BE2C (cell line): Measurements from ENCODE around the gene SCO1.
"Not testable (repeated sequence)": the region's sequence is repeated elsewhere in the genome, so short reads cannot be mapped to it uniquely, and the experiment has no call there.

Experiments used
- DNase-seq: peaks from one replicate; pipeline ENCODE4 v3.0.0-alpha.2; 2020
- H3K27me3 ChIP-seq: fragments of 250-450 bp; sonication (Bioruptor Pico); 2 replicates; pipeline ENCODE4 v1.5.1; 2020; ENCODE audit warnings: mild to moderate bottlenecking
- H3K36me3 ChIP-seq: fragments of 250-450 bp; sonication (Bioruptor Pico); 2 replicates; pipeline ENCODE4 v1.5.1; 2020; ENCODE audit warnings: mild to moderate bottlenecking
- H3K4me1 ChIP-seq: fragments of 250-450 bp; sonication (Bioruptor Pico); 2 replicates; pipeline ENCODE4 v1.5.1; 2020
- H3K4me3 ChIP-seq: 2 replicates; pipeline ENCODE4 v1.5.1; 2011; ENCODE audit warnings: low read depth, low read length
- H3K9me3 ChIP-seq: fragments of 250-450 bp; sonication (Bioruptor Pico); 2 replicates; pipeline ENCODE4 v1.5.1; 2020
- TF ChIP-seq, protein P1 (sequence below): IDR thresholded peaks from 2 replicates; pipeline ENCODE4 v1.5.1; 2012; ENCODE audit warnings: mild to moderate bottlenecking, low read depth, low read length

The SCO1 gene

DNA sequence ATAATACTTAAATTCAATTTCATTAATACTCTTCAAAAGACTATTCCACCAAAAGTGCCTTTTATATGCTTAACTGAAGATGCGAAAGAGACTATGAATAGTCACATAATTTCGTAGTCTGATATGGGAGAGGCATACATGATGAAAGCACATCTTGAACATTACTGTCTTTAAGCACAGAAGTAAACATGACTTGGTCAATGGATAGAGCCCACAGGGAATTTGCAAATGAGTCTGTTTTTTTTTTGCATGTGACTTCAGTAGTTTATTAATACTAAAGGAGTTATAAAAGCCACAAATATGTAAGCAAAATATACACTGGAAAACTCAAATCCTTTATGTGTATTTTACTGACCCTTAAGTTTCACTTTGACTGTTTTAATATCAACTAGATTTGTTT, 16.0 kb upstream of the SCO1 start:
- TF ChIP-seq, protein P1, sequence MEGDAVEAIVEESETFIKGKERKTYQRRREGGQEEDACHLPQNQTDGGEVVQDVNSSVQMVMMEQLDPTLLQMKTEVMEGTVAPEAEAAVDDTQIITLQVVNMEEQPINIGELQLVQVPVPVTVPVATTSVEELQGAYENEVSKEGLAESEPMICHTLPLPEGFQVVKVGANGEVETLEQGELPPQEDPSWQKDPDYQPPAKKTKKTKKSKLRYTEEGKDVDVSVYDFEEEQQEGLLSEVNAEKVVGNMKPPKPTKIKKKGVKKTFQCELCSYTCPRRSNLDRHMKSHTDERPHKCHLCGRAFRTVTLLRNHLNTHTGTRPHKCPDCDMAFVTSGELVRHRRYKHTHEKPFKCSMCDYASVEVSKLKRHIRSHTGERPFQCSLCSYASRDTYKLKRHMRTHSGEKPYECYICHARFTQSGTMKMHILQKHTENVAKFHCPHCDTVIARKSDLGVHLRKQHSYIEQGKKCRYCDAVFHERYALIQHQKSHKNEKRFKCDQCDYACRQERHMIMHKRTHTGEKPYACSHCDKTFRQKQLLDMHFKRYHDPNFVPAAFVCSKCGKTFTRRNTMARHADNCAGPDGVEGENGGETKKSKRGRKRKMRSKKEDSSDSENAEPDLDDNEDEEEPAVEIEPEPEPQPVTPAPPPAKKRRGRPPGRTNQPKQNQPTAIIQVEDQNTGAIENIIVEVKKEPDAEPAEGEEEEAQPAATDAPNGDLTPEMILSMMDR: no peak

DNA sequence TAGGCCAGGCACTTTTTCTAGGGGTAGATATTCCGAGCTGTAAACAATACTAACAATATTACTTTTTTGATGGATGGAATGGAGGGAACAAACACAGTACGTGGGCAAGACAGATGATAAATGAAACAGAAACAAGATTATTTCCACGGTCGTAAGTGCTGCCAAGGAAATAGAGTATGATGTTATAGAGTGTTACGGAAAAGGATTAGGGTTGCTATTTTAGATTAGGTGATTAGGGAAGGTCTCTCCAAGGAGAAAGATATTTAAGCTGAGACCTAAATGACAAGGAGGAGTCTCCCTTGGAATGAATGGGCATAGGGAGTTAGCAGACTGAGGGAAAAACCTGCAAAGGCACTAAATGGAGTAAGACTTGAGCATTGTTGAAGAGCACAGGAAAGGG, 8.4 kb upstream of the SCO1 start:
- Histone ChIP-seq H3K9me3 (no peaks in the 10 kb centered on the region), H3K4me1 (no peaks in the 10 kb centered on the region), H3K4me3 (no peak overlapping the region), H3K36me3 (no peaks in the 10 kb centered on the region), H3K27me3 (no peaks in the 10 kb centered on the region)
- no peak for DNase-seq
- TF ChIP-seq, protein P1: no peak

More for the DNA sequence above, 16.0 kb upstream of the SCO1 start:
- Histone ChIP-seq H3K27me3 (no peaks in the 10 kb centered on the region), H3K4me3 (no peak overlapping the region), H3K36me3 (peaks cover 4% of the 10 kb centered on the region; the same call in 1 of the 2 replicates), H3K9me3 (no peaks in the 10 kb centered on the region), H3K4me1 (no peaks in the 10 kb centered on the region)
- DNase-seq: no peak

DNA sequence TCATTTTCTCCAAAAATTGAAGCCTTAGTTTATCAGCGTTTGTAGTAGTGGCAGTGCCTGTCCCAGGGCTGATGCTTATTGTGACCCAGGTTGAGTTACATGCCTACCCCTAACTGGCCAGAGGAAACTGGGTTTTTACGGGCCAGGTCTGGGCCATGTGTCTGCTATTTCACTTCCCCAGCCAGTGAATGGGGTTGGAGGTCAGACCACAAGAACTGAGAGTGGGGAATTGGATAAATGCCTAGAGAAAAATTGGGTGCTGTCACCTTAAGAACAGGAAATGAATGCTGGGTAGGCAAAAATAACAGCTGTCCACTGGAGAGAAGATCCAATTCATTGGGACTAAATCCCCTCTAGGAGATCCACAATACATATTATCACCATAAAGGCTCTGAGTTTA, 5.2 kb upstream of the SCO1 start:
- TF ChIP-seq, protein P1: no peak
- H3K4me3 ChIP-seq: no peak overlapping the region

DNA sequence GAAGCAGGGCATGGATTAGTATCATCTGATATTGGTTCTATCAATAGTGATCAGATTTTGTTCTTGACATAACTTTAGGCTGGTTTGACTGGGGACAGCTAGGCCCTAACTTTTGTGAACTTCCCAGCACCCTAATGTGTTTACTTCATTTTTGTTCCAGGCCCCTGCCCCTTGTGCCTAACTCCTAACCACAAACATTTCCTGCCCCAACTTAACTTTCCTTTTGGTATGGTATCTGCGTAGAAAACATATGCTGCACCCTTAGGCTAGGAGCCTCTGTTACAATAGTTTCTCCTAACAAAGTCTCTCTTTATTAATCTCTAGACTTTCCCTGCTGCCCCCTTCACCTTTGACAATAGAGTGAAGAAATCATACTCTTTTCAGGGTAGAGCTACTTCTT, 2.5 kb upstream of the SCO1 start:
- Histone ChIP-seq H3K4me3 (no peak overlapping the region), H3K4me1 (no peaks in the 10 kb centered on the region), H3K36me3 (no peaks in the 10 kb centered on the region), H3K9me3 (no peaks in the 10 kb centered on the region), H3K27me3 (no peaks in the 10 kb centered on the region)
- DNase-seq: no peak
- TF ChIP-seq, protein P1: no peak

More for the DNA sequence above, 5.2 kb upstream of the SCO1 start:
- H3K4me1 ChIP-seq: no peaks in the 10 kb centered on the region
- no peak for DNase-seq
- H3K9me3 ChIP-seq: no peaks in the 10 kb centered on the region
- H3K27me3 ChIP-seq: no peaks in the 10 kb centered on the region
- no peaks in the 10 kb centered on the region for H3K36me3 ChIP-seq

DNA sequence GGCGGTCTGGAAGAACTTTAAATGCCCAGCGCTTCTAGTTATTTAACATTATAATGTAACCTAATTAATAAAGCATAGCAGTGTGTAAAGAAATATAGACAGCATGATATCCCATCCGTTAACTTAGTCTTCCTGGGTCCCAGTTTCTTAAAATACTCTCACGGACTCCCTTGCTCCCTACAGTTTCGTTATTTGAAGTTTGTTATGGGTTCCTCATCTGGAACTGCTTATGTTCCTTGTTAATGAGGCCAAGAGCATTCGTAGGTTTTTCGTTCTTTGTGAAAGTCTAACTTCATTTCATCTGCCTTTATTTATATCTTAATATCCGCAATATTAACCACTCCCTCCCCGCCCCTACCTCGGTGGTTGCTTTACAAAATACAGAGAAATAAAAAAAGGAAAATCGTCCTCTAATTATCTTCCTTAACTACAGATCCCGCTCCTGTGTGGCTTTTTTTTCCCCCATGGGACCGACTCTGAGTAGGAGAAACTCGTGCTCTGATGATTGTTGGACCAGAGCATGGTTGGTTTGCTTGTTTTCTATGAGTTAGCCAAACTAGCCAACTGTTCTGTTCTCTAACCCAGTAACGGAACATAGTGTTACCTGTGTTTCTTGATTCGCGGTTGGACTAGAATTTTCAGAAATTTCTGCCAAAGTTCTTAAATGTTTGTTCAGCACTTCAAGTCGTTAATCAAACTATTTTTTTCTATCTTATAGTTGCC, 924 bp upstream of the SCO1 start:
- DNase-seq: peak; percentile 16

DNA sequence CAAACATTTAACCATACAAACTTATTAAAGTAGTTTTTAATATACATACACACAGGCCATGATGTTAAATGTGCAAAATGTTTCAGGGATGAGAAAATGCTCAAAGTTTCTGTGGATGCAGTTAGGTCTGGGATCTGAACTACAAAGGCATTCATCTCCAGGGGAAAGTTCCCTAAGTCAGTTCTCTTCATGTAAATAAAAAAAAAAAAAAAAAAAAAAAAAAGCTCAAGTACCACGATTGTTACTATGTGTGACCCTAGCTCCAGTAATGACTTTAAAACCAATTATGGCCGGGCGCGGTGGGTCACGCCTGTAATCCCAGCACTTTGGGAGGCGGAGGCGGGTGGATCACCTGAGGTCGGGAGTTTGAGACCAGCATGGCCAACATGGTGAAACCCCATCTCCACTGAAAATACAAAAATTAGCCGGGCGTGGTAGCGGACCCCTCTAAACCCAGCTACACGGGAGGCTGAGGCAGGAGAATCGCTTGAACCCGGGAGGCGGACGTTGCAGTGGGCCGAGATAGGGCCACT, 1.4 kb downstream of the SCO1 start:
- not testable (repeated sequence) for H3K9me3 ChIP-seq, H3K4me3 ChIP-seq, H3K4me1 ChIP-seq, DNase-seq, H3K27me3 ChIP-seq, H3K36me3 ChIP-seq

More for the DNA sequence above, 924 bp upstream of the SCO1 start:
- no peaks in the 10 kb centered on the region for H3K9me3 ChIP-seq
- no peaks in the 10 kb centered on the region for H3K27me3 ChIP-seq
- H3K4me3 ChIP-seq: peak overlapping the region; percentile 70
- no peaks in the 10 kb centered on the region for H3K36me3 ChIP-seq
- TF ChIP-seq, protein P1: no peak
- no peaks in the 10 kb centered on the region for H3K4me1 ChIP-seq
